GM19099 (cell line): ENCODE results near the gene CHN2.

ENCODE experiments used
- POLR2A ChIP-seq: IDR thresholded peaks from 3 replicates; pipeline ENCODE4 v1.6.1; 2011; ENCODE audit warnings: low read depth; ENCODE audit not compliant: insufficient read length; ENCODE audit errors: extremely low read depth

The CHN2 gene

DNA sequence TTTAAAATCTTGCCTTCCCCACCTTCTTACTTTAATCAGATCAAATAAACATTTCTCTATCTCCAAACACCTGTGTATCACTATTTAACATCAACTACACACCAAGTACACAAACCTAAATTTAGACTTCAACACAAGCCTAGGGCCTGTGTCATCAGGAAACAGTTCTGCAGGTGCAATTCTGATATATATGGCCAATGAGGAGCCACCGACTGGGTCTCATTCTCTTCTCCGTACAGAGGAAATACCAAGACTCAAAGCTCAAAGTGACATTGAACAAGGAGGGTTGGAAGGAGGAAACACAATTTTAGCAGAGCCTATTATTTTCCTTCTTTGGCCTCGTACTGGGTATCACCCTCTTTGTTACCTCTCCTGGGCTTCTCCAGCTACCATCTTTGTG is 216.4 kb downstream of the CHN2 start:
- no peak for TF ChIP-seq POLR2A

DNA sequence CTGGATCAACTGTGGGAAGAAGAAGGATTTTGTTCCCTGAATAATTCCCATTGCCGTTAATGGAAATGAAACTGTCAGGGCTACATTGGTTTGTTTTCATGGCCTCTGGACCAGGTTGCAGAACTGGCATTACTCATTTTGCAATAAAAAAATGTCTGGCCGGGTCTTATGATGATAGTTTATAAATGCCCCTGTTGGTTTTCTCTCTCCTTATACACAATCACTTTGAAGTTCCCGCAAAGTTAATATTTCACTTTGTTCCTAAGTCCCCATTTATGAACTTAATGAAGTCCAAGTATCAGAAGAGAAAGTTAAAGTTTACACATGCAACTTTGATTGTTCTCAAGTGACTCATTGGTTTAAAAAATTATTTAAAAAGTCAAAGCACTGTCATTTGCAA is 218.3 kb downstream of the CHN2 start:
- no peak for TF ChIP-seq POLR2A

DNA sequence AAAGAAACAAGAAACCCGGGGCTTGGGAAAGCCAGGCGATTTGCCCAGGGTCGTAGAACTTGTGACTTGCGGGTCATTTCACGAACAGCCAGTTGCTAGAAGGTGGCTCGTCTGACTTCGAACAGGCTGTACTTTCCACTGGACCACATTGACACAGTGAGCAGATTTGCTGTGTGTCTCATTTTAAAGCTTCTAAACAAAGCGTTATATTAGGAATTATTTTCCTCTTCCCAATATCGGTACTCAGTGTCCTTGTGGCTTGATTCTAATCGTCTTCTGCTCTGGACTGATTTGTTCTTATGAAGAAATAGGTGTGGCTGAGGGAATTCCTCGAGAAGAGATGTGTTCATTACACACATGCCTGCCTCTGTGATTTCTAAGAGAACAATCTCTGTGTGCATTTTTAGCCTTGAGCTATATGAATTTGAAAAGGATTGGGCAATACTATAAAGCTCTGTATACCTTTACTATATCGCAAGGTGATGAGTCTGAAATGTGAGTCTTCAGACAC is 219.1 kb downstream of the CHN2 start:
- TF ChIP-seq POLR2A: no peak

DNA sequence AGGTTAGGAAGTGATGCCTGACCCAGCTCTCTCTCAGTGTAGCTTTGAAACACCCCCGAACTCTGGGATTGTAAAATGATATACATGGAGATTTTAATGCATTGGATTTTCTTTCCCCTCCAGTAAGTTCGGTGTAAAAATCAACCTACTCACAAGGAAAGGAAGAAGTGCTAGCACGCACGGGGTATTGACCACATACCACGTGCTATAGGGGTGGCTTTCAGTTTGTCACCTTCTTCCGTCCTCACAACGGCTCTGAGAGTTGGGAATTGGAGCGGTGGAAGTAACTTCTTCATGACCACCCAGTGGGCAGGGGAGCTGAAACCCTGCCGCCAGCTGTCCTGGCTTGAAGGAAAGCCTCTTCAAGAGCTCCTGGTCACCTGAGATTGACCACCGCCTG is 219.6 kb downstream of the CHN2 start:
- TF ChIP-seq POLR2A: no peak

DNA sequence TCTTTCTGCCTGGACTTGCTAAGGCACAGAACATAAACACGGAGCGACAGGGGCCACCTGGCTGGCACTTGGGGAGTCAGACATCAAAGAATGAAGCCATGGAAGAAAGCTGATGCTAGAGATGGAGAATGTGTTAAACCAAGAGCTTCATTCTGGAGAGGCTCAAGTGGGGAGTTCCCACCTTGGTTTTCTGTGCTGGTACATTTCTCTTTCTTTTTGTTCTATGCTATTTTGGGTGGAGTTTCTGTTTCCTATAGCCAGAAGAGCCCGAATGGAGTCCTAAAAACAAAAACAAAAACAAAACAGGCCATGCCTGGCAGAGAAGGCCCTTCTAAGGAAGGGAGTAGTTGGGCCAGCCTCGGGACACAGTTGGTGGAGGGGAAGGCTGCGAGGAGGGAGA is 220.6 kb downstream of the CHN2 start:
- TF ChIP-seq POLR2A: no peak

DNA sequence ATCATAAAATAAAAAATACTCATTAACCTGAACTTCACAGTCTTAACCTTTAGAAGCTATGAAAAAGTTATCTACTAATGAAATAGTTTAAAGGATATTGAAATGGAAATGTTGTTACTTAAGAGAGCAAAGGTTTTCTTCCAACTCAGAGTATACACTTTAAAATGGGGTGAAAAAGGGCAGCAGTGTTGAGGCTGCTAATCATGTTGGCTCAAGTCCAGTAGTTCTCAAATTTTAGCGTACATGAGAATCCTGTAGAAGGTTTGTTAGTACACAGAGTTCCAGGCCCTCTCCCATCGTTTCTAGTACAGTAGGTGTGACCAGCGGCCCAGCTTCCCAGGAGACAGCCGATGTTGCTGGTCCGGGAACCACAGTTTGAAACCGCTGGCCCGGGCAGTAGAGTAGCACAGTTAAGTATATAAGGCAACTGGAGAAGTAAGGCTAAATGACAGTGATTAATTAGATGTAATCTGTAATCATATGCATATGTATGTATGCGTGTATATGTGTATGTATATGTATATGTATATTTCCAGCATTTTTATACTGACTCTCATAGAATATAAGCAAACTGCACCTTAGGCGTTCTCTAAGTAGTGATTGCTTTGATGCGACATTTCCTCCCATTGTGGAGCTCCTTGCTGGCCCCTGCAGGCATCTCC is 221.8 kb downstream of the CHN2 start:
- no peak for TF ChIP-seq POLR2A

DNA sequence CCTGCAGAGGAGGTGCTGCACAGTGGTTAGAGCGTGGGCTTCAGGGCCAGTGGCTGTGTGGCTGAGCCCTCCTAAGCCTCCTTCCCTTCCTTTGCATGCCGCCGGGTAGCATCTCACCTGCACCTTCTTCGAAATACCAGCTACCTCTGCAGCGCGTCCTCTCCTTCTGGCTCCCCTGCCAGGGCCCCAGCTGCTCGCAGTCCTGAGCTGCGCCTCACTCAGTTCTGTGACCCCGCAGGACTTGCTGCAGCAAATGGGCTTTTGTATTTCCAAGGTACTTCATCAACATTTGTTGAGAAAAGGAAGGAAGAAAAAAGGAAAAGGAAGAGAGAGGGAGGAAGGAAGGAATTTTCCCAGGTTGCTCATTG is 222.3 kb downstream of the CHN2 start:
- no peak for TF ChIP-seq POLR2A

DNA sequence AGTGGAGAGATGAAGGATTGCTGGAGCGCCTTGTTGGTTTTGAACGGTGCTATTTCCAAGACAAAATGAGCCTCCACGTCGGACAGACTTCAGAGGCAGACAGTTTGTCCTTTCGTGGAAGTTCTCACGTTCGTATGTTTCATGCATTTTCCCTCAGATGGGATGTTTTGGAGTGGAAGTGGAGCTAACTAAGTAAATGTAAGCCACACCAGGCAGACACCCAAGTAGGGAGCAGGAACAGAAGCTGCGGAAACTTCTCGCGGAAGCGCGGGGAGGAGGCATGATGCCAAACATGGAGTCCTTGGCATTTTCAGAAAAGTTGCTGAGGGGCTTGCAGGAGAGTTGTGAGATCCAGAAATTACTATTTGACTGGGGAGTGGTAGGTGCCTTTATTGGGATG is 223.5 kb downstream of the CHN2 start:
- TF ChIP-seq POLR2A: no peak

DNA sequence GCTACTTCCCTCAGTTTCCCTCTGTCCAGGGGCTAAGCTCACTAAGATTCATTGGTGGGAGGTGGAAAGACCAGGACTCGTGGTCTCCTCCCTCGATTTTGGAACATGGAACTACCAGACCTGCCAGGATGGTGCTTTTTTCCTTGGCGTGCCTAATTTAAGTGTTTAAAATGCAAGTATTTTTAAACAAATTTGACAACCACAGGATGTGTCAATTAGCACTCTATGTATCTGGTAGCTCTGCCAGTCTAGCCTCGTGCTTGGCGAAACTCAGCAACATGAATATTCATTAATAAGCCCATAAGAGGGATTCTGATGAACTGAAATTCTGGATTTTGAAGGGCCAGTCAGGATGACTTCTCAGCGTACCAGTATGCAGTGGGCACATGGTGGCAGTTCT is 224.1 kb downstream of the CHN2 start:
- no peak for TF ChIP-seq POLR2A

DNA sequence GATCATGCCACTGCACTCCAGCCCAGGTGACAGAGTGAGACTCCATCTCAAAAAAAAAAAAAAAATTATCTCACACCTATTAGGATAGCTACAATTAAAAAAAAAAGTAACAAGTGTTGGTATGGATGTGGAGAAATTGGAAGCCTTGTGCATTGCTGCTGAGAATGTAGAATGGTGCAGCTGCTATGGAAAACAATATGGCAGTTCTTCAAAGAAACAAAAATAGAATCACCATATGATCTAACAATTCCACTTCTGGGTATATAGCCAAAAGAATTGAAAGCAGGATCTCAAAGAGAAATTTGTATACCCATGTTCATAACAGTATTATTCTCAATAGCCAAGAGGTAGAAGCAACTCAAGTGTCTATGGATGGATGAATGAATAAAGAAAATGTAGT is 225.4 kb downstream of the CHN2 start:
- no peak for TF ChIP-seq POLR2A

DNA sequence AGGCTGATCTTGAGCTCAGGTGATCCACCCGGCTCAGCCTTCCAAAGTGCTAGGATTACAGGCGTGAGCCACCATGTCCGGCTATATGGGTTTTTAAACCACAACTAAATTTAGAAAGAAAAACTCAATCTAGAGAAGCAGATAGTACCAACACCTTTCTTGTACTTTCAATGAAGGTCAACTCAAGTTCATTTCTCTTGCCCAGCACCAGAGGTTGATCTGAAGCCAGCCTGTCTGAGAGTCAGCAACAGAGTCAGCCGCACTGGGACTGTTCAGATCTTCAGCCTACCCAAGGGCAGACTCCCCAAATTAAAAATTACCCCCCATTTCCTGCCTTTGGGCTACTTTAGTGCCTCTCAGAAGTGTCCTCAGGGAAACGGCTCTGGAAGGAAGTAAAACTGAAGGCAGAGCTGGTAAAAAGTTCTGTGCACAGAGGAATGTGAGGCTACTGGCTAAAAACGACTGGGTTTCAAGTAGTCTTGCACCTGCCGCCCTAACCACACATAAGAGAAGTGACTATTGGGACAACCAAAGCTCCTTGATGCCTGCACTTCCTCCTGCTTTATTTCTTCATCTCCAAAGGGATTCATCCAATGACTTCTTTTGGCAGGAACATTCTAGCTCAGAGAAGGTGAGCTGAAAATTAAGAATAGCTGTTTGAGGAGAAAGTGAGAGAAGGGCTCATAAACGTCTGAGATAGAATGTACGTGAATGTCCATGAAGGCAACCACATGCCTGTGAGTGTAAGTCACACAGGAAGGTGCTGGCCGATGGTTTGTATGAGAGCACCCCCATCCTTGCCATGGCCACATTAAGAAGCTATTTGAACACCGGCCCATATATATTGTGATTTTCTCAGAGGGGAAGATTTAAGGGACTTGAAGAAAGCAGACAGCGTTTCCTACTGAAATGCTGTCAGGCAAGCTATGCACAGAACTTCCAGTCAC is 226.7 kb downstream of the CHN2 start:
- TF ChIP-seq POLR2A: no peak

DNA sequence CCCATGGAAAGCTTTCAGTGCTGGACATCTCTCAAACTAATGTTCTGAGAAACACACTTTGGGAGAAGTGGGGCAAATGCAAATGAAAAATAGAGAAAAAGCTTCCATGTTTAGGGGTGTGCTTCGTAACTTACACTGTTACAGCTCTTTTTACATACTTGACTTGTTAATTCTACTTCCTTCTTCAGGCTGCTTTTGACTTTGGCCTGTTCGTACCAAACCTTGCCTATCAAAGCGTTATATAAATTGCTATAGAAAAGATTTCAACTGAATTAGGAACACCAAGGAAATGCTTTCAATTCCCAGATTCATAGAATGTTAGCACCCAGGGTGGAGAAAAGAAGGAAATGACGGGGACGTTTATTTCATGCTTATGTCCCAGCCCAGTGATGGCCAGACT is 228.3 kb downstream of the CHN2 start:
- no peak for TF ChIP-seq POLR2A

DNA sequence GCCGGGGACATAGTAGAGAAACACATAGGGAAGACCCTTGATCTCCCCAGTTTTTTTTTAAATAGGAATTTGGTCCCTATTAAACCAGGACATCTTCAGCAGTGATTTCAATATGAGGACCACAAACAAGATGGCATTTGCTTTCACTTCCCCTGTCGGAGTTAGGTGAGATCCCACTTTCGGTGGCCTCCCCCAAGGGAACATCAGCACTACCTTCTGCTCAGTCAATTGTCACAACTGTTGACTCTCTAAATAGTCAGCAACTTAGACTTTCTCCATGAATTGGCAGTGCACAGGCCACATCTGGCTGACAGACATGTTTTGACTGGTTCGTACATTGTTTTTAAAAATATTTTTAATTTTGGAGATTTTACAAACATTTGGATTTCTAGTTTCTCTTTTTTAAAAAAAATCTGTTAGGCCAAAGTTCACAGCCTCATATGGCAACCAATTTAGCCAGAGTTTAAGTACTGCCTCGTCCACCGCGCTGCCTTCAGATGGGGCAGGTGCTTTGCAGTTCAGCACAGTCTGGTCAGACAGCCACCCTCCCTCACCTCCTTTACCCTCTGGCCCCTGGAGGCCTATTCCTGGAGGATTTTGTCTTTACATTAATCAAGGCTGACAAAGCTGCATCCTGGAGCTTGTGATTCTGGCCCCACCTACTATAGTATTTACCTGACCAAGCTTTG is 229.9 kb downstream of the CHN2 start:
- TF ChIP-seq POLR2A: no peak

DNA sequence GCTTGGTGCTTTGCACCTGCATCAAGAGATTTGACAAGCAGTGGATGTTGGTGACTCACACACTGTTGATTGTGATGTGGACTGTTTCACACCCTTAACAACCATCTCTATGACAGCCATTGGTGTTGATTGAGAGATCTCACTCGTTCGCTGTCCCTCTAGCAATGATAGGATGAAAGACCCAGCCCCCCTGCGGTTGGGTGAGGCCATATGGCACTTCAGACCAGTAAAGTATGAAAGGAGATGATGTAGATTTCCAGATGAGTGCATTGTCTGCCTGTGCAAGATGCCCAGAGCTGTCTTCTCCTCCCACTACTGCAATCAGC is 230.4 kb downstream of the CHN2 start:
- TF ChIP-seq POLR2A: no peak

DNA sequence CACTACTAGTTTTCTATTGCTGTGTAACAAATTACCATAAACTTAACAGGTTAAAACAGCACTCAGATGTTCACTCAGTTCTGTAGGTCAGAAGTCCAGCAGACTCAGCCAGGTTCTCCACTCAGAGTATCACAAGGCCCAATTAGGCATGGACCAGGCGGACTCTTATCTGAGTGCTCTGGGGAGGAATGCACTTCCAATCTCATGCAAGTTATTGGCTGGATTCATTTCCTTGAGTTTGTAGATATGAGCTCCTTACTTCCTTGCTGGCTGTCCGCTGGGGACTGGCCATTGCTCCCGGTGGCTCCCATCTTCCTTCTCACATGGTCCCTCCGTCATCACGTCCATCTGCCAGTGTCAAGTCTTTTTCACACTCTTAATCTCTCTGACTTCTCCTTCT is 232.0 kb downstream of the CHN2 start:
- TF ChIP-seq POLR2A: no peak

DNA sequence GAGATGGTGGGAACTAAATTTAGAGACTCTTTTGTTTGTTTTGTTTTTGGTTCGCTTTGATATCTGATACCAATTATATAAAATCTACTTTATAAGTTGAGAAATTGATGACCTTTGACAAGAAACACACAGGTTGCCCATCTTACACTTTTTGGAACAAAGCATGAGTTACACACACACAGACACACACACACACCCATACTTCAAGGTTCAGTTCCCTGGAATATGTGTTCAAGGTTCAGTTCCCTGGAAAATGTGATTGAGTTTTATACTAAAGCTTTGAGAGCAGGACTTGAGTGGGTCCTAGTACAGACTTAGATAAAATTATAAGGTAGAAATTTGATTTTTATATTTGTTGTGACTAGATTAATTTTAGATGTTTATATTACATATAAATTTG is 234.8 kb downstream of the CHN2 start:
- no peak for TF ChIP-seq POLR2A
